Right ventricle myocardium superior (tissue), 1 donor: Measurements from ENCODE around the gene PGAM4. TPM values are rescaled to one million over a fixed set of nuclear protein-coding genes. Genes with fewer than 3 reads are reported as not detected.
"Not testable (repeated sequence)": the region's sequence is repeated elsewhere in the genome, so short reads cannot be mapped to it uniquely, and the experiment has no call there.

Source experiments
- ATAC-seq: fragments of 200-7000 bp; cut with Tn5 transposase; one replicate; pipeline ENCODE4 v1.9.1; 2020; ENCODE audit warnings: mild to moderate bottlenecking; ENCODE audit not compliant: poor library complexity
- DNase-seq: peaks from one replicate; pipeline ENCODE4 v3.0.0-alpha.2; 2020
- intact Hi-C: fragments of 100-400 bp; cut with DNase I; formaldehyde crosslinking; loops from one replicate; pipeline ENCODE4 v1.11.2; 2022
- long read RNA-seq: library from polyadenylated mRNA; unstranded; transcript quantifications from one replicate; pipeline ENCODE4 v2.0.0, GENCODE V29; 2021
- total RNA-seq: library from RNA; stranded (reverse); fragmentation: NEBNext Ultra II Directional; extraction: Animal tissue kit (Norgen Biotek cat#: 25700); gene quantifications from one replicate; pipeline ENCODE4 v1.2.1, GENCODE V29; 2021
- donor health status: DM: no; HTN: yes; CAD: no; lungs with severe emphysema.

Gene PGAM4
- total RNA-seq: not detected
- long read RNA-seq: 0 reads

DNA sequence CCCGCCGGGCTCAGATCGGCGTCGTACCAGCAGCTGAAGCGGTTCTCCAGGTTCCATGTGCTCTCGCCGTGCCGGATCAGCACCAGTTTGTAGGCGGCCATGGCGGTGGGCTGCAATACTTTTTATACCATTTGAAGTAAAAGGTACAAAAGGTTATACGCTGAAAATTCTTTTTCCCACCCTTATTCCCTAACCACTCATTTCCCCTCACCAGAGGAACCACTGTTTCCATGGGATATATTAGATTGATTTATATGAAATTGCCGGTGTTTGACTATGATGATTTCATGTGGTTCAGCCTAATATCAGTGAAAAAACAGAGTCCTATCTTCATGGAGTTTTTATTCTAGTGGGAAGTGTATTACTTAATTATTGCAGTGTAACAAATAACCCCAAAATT, at the start of gene PGAM4:
Gene PGAM4 (minus strand): TSS at position 101 of the 400 bp plus-strand sequence. CDS start 0 bp downstream, at position 101.
- no peak for DNase-seq

DNA sequence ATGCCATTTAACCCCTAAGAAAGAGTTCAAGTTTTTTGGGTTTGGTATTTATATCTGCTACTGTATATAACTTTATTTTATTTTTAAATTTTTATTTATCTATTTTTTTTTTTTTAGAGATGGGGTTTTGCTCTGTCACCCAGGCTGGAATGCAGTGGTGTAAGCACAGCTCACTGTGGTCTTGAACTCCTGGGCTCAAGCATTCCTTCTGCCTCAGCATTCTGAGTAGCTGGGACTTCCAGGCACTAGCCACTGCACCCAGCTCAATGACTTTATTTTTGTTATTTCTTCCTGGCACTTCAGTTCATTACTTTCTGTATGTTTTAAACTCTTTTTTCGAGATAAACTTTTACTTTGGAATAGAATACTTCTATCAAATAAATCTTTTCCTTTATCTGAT, 42.4 kb upstream of the PGAM4 start:
- DNase-seq (no peak), ATAC-seq (no peak)
- intact Hi-C loops: loop anchor here (10.0 kb wide), 1 partner anchor 87 kb away; no protein-coding TSS in a partner anchor

More for the DNA sequence above, at the start of gene PGAM4:
- intact Hi-C loops: no loop called here
- no peak for ATAC-seq

DNA sequence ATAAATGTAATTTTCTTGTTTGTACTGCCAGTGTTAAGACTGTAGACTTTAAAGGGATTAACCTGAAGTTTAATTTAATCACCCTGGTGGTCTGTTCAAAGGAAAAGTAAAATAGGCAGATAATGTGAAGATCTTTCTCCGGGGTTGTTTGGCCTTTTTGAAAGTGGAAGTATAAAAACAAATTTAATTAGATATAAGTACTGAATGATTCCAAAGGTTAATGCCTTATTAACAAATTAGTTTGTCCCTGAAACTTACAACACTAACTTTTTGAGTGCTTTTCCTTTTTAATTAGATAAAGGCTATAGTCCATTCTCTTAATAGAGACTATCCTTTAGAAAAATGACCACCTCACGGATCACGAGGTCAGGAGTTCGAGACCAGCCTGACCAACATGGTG, 10.4 kb upstream of the PGAM4 start:
- intact Hi-C loops: no loop called here
- ATAC-seq (no peak), DNase-seq (no peak)

DNA sequence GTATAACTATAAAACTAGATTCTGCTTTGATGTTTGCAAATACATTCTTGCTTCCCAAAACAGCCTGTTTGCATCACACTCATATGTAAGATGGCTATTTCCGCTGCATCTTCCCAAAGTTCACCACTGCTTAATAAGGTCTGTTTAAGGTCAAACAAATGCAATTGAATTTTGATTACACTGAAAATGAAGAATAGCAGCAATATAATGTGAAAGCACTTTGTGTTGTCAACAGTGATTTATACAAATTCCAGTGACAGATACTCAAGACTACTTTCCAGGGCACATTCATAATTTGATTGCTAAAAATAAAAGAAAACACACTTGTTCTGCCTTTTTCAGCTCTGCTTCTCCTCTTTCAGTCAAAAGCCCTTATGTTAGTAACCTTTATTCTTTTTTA, 8.1 kb upstream of the PGAM4 start:
- ATAC-seq: no peak
- intact Hi-C loops: no loop called here
- no peak for DNase-seq

DNA sequence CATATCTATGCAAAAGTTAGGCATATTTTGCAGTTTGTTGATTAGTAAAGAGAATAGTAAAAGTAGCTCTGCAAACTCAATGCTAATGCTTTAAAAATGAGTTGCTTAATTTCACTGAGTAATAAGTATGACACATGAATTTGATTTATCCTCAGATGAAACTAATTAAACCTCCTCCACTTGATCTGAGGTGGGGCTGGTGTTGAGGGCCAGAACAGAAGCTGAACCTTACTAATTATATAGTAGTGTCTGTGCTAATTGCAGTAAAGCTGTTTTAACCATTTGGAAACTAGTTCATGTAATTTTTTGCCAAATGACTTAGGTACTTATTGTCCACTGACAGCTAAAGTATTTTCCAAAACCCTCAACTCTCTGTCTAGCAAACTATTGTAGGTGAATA, 7.7 kb upstream of the PGAM4 start:
- no peak for ATAC-seq
- intact Hi-C loops: no loop called here

DNA sequence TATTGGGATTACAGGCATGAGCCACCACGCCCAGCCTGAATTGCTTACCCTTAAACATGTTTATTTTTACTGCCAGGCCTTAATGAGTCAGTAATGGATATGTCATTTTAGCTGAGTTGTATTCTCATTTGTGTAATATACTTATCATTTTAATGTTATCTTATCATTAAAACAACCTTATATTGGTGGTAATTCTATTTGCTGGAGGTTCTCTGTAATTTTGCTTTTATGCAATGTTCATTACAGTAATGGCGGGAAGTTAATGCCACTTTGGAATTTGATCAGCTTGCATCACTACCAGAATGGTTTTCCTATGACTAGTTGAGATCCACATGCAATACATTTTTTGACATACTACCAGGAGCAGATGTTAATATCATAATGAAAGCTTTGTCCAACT, 6.3 kb upstream of the PGAM4 start:
- no peak for ATAC-seq
- intact Hi-C loops: no loop called here

More for the DNA sequence above, 7.7 kb upstream of the PGAM4 start:
- DNase-seq: no peak

DNA sequence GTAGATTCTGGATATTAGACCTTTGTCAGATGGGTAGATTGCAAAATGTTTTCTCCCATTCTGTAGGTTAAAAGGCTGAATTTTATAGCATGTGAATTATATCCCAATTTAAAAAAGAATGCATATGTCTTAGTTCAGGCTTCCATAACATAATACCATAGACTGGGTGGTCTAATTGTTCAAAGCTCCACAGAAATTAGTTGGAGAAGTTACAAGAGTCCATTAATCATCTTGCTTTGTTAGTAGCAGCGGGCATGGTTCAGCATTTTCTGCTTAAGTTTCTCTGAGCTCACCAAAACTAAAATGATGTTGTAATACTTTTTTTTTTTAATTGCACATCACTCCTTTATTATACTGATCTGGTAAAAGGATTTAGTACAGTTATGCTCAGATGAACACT, 1.8 kb downstream of the PGAM4 start:
- no peak for ATAC-seq
- intact Hi-C loops: no loop called here
- DNase-seq: no peak

More for the DNA sequence above, 6.3 kb upstream of the PGAM4 start:
- no peak for DNase-seq

DNA sequence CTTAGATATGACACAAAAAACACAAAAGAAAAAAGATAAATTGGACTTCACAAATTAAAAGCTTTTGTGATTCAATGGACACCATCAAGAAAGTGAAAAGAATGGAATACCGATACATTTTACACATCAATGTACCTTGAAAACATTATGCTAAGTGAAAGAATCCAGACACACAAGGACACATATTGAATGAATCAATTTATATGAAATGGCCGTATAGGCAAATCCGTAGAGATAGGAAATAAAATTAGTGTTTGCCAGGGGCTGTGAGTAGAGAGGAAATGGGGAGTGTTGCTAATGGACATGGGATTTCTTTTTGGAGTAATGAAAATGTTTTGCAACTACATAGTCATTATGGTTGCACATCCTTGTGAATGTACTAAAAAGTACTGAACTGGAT, 3.1 kb downstream of the PGAM4 start:
- intact Hi-C loops: no loop called here
- ATAC-seq: no peak
- no peak for DNase-seq

DNA sequence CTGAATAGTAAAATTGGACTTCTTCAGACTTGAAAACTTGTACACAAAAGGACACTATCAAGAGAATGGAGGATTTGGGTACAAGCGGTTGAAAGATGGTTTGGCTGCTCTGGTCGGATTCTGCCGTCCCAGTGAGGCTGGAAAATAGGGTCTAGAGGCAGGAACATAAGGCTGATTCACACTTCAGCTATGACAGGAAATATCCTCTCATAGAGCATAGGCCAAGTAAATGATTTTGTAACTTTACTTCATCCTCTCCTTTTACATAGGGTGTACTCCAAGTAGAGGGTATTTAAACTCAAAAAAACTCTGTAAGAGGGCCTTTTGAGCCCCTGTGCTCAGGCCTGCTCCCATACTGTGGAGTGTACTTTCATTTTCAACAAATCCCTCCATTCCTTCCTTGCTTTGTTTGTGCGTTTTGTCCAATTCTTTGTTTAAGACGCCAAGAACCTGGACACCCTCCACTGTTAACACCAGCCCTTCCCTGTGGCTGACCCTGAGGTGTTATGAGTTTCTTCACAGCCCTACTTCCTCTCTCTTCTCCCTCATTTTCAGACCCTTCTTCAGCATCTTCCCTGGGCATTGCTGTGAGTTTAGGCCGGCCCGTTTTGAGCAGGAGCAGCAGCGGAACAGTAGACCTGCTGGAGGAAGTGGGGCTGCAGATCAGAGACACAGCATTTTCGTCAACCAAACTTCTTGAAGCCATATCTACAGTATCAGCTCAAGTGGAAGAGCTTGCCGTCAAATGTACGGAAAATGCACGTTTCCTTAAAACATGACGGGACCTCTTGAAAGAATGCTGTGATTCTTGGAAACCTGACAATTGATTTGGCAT, 7.2 kb downstream of the PGAM4 start:
- intact Hi-C loops: no loop called here
- ATAC-seq (no peak), DNase-seq (no peak)

DNA sequence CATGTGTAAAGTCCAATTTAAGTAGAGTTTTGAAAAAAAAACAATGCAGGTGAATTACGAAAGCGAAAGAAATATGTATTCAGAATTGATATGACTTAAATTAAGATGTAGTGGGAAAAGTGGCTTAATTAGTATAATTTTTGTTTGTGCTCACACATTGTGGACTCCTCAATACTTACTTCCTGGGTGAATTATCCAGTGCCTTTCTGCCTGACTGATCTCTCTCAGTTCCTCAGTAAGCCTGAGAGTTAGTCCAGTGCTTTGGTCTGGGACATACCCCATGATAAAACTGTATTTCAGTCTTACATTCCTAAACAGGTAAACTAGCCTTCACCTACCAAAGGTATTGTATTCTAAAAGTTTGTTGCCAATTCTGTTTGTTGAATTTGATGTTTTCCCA, 8.4 kb downstream of the PGAM4 start:
- DNase-seq (no peak), ATAC-seq (no peak)
- intact Hi-C loops: no loop called here

DNA sequence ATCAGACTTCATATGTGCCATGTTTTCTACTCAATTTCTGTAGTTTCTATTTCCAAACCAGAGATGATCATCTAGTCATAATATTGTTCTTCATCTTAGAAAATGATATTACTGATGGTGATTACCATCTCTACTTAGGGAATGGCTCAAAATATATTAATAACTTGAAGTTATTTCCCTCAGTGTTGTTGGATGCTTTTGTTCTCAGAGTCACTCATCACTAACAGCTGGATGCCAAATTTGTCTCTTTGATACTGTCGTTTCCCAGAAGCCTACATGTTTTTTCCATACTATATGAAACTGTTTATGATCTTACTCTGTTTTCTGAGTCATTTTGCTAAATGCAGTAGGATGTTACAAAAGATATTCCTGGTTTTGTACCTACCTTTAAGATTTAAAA, 8.9 kb downstream of the PGAM4 start:
- DNase-seq: no peak
- intact Hi-C loops: no loop called here
- ATAC-seq: no peak

DNA sequence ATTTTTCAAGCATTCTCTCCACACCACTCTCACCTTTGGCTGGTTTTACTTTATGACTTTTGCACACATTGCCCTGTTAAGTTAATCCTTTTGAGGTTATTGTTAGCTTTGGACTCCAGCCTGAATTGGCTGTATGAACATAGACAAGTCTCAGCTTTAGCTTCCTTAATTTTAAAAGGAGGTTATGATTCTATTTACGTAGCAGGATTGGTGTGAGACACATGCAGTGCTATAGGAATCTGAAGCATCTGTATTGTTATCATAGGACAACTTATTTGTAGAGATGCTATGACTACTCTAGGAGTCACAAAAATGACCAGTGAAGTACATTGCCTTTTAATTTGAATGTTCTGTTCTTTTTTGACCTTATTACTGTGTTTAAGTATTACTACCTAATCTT, 15.7 kb downstream of the PGAM4 start:
- intact Hi-C loops: no loop called here
- ATAC-seq: no peak

DNA sequence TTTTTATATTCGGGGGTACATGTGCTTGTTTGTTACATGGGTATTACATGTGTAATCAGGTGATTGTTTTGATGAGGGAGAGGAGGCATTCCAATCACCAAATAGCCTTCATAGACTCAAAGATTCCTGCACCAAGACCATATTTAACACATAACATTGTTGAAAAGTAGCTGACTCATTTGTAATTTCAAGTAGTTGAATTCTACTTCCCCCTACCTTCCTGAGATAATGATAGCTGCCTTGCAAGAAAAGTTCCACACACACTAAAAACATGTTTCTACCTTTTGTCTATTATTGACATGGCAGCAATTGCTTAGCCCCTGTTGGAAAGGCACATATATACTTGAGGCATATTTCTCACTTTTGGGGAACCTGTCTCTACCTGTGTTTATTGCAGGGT, 16.1 kb downstream of the PGAM4 start:
- DNase-seq: no peak
- intact Hi-C loops: no loop called here
- ATAC-seq: no peak

More for the DNA sequence above, 15.7 kb downstream of the PGAM4 start:
- no peak for DNase-seq

DNA sequence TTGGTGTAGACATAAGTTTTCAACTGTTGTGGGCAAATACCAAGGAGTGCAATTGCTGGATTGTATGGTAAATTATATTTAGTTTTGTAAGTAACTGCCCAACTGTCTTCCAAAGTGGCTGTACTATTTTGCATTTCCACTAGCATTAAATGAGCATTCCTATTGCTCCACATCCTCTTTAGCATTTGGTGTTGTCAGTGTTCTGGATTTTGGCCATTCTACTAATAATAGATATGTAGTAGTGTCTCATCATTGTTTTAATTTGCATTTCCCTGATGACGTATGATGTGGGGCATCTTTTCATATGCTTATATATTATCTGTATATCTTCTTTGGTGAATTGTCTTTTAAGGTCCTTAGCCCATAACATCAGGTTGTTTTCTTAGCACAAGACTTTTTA, 17.3 kb downstream of the PGAM4 start:
- no peak for ATAC-seq
- intact Hi-C loops: no loop called here
- no peak for DNase-seq

DNA sequence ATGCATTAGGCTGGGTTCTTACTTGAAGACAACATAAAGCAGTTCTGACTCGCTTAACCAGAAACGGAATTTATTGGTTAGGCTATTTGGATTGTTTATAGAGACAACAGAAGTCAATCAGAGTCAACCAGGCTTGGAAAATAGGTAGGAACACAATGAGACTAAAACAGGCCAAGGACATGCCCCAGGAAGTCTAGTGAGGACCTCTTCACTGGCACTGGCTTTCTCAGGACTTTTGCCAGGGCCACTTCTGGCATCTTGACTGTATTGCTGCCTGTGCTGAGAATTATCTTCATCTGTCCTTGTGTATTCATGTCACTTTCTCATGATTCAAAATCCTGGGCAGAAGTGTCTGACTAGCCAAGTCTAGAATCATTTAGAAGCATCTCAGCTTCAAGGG, 19.6 kb downstream of the PGAM4 start:
- no peak for ATAC-seq
- intact Hi-C loops: no loop called here
- no peak for DNase-seq

DNA sequence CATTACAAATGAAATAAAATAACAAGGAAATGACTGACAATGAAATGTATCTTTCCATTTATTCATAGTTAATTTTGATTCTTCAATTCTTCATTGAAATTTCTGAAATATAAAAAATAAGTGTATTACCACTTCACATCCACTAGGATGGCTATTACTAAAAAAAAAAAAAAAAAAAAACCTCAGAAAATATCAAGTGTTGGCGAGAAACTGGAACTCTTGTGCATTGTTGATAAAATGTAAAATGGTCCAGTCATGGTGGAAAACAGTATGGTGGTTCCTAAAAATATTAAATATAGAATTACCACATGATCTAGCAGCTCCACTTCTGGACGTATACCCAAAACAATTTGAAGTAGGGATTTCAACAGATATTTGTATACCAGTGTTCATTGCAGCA, 22.9 kb downstream of the PGAM4 start:
- ATAC-seq: no peak
- intact Hi-C loops: no loop called here
- no peak for DNase-seq

DNA sequence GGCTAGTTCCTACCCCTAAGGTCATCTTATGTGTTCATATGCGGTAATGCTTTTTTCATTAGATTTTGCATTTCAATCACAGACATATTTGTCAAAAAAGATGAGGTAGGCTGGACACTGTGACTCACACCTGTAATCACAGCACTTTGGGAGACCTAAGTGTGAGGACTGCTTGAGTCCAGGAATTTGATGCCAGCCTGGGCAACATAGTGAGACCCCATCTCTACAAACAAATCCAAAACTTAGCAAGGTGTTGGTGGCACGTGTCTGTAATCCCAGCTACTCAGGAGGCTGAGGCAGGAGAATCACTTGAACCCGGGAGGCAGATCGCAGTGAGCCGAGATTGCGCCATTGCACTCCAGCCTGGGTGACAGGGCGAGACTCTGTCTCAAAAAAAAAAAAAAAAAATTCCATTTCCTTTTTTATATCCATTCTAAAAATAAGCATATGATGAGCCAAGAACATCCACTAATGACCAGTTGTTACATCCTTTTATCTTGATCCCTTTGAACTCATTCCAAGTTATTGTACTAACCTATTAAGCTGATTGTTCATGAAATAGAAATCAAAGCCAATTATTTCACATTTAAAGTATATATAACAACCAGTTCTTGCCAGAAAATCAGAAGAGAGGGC, 23.4 kb downstream of the PGAM4 start:
- intact Hi-C loops: no loop called here
- ATAC-seq: no peak

DNA sequence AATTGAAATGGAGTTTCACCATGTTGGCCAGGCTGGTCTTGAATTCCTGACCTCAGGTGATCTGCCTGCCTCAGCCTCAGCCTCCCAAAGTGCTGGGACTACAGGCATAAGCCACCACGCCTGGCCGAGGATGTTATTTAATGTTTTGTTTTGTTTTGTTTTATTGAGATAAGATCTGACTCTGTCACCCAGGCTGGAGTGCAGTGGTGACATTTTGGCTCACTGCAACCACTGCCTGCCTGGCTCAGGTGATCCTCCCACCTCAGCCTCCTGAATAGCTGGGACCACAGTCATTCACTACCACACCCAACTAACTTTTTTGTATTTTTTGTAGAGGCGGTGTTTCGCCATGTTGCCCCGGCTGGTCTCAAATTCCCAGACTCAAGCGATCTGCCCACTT, 24.4 kb downstream of the PGAM4 start:
- DNase-seq, ATAC-seq, intact Hi-C loops: not testable (repeated sequence)

More for the DNA sequence above, 23.4 kb downstream of the PGAM4 start:
- no peak for DNase-seq

DNA sequence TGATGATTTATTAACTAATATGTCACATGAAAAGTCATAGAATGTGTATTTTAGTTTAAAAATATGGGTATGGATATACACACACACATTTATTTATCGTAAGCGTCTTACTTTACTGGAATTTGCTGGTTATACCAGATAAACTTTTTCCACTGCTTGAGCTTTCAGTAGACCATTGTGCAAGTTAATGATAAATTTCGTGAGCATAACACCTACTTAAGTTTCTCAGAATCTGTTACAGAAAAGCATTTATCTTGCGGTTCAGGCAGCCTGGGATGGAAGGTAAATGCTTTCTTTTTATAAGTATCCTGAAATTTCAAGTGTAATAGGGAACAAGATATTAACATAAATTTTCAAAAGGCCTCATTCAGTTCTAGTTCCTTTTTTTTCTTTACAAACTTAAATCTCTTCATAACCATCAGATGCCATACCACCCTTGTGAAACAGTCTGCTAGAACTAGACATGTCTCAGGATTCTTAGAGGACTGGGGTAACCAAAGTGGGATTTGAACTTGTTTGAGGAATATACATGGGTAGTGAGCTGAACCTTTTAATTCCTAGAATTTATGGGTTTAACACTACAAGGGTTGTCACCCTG, 31.3 kb downstream of the PGAM4 start:
- ATAC-seq: no peak
- no peak for DNase-seq
- intact Hi-C loops: no loop called here

DNA sequence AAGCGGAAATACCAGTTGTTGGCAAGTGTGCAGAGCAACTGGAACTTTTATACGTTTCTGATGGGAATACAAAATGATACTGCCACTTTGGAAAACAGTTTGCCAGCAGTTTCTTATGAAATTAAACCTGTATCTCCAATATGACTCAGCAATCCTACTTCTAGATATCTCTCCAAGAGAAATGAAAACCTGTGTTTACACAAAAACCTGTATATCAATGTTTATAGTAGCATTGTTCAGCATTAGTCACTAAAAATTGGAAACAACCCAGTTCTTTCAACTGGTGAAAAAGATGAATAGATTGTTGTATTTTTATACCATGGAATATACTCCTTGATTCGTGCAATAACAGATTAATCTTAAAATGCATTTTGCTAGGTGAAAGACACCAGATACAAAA, 32.1 kb downstream of the PGAM4 start:
- intact Hi-C loops: no loop called here
- DNase-seq: no peak
- ATAC-seq: no peak
